ENCODE data around the gene MRTFA.

MRTFA gene

DNA sequence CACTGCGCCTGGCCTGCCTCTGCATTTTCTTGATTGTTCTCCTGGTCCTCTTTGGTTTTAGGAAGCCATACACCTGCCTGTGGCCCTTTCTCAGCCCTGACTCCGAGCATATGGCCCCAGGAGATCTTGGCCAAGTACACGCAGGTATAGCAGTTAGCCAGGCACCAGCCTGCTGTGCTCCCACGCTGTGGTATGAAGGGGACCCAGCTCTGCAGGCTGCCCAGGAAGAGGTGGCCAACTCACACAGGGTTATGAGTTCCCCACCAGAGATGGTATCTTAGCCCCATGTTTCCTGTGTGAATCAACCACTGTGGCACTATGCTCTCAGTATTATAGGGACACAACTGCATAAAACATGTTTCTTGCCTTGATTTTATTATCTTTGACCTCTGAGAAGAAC lies 235.0 kb downstream of the MRTFA start:
- H3K27me3 ChIP-seq (replicated peaks), result no peaks in the 10 kb centered on the region
- no peak for DNase-seq
- in situ Hi-C loops (cut with HindIII; ENCODE audit: low pct_ligation_motif_present, low sequenced_read_pairs), result no loop called here
- H3K4me3 ChIP-seq (ENCODE audit: low read depth, low read length), result no peak overlapping the region
- peaks cover 48% of the 10 kb centered on the region for H3K36me3 ChIP-seq (replicated peaks)
- TF ChIP-seq, protein P1, sequence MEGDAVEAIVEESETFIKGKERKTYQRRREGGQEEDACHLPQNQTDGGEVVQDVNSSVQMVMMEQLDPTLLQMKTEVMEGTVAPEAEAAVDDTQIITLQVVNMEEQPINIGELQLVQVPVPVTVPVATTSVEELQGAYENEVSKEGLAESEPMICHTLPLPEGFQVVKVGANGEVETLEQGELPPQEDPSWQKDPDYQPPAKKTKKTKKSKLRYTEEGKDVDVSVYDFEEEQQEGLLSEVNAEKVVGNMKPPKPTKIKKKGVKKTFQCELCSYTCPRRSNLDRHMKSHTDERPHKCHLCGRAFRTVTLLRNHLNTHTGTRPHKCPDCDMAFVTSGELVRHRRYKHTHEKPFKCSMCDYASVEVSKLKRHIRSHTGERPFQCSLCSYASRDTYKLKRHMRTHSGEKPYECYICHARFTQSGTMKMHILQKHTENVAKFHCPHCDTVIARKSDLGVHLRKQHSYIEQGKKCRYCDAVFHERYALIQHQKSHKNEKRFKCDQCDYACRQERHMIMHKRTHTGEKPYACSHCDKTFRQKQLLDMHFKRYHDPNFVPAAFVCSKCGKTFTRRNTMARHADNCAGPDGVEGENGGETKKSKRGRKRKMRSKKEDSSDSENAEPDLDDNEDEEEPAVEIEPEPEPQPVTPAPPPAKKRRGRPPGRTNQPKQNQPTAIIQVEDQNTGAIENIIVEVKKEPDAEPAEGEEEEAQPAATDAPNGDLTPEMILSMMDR (IDR thresholded peaks at IDR 0.05; ENCODE audit: low read depth, low read length, missing control alignments), result no peak
- H3K27ac ChIP-seq, result no peak overlapping the region

DNA sequence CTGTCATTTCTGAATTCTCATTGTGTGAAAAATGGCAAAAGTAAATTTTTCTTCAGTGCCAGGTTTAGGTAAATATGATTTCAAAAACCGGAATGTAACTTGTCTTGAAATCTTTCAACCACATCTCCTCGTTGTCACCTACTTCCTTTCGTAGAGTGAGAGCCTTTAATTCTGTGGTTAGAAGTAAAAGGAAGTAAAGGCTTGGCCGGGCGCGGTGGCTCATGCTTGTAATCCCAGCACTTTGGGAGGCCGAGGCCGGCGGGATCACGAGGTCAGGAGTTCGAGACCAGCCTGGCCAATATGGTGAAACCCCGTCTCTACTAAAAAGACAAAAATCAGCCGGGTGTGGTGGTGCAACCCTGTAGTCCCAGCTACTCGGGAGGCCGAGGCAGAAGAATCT lies 236.4 kb downstream of the MRTFA start:
- Histone ChIP-seq H3K4me3 (ENCODE audit: low read depth, low read length) (no peak overlapping the region), H3K36me3 (replicated peaks) (peaks cover 34% of the 10 kb centered on the region), H3K27me3 (replicated peaks) (no peaks in the 10 kb centered on the region), H3K27ac (no peak overlapping the region)
- TF ChIP-seq, protein P1 (IDR thresholded peaks at IDR 0.05; ENCODE audit: low read depth, low read length, missing control alignments), result no peak
- in situ Hi-C loops (cut with HindIII; ENCODE audit: low pct_ligation_motif_present, low sequenced_read_pairs), result no loop called here
- no peak for DNase-seq

GRCh38 chr22:40399621-40400020 lies 236.9 kb downstream of the MRTFA start:
- Histone ChIP-seq H3K27me3 (replicated peaks) (no peaks in the 10 kb centered on the region), H3K36me3 (replicated peaks) (peaks cover 29% of the 10 kb centered on the region), H3K4me3 (ENCODE audit: low read depth, low read length) (no peak overlapping the region), H3K27ac (no peak overlapping the region)
- no peak for DNase-seq
- in situ Hi-C loops (cut with HindIII; ENCODE audit: low pct_ligation_motif_present, low sequenced_read_pairs), result no loop called here
- TF ChIP-seq, protein P1 (IDR thresholded peaks at IDR 0.05; ENCODE audit: low read depth, low read length, missing control alignments), result no peak

DNA sequence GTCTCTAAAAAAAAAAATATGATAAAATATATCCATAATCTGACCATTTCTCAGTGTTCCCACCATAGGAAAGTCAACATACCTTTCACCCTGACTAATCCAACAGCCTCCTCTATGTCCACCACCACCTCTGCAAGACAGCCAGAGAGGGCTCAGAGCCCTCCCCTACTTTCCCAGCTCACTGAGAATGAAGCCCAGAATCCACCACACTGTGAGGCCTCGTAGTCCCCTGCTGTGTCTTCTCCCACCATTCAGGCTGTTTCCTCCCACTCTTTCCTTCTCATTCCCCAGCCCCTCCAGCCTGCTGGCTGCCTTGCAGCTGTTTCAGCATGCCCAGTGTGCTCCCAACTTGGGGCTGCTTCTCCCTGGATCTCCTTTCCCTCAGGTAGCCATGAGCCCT lies 239.1 kb downstream of the MRTFA start:
- Histone ChIP-seq H3K27me3 (replicated peaks) (no peaks in the 10 kb centered on the region), H3K27ac (peak overlapping the region; percentile 71), H3K36me3 (replicated peaks) (peaks cover 13% of the 10 kb centered on the region), H3K4me3 (ENCODE audit: low read depth, low read length) (no peak overlapping the region)
- TF ChIP-seq, protein P1 (IDR thresholded peaks at IDR 0.05; ENCODE audit: low read depth, low read length, missing control alignments), result no peak
- peak; percentile 59 for DNase-seq
- in situ Hi-C loops (cut with HindIII; ENCODE audit: low pct_ligation_motif_present, low sequenced_read_pairs), result no loop called here

GRCh38 chr22:40396882-40397281 lies 239.6 kb downstream of the MRTFA start:
- in situ Hi-C loops (cut with HindIII; ENCODE audit: low pct_ligation_motif_present, low sequenced_read_pairs), result no loop called here
- TF ChIP-seq, protein P1 (IDR thresholded peaks at IDR 0.05; ENCODE audit: low read depth, low read length, missing control alignments), result no peak
- no peak overlapping the region for H3K4me3 ChIP-seq (ENCODE audit: low read depth, low read length)
- peak overlapping the region; percentile 71 for H3K27ac ChIP-seq
- peaks cover 8% of the 10 kb centered on the region for H3K36me3 ChIP-seq (replicated peaks)
- DNase-seq, result peak; percentile 75
- no peaks in the 10 kb centered on the region for H3K27me3 ChIP-seq (replicated peaks)

DNA sequence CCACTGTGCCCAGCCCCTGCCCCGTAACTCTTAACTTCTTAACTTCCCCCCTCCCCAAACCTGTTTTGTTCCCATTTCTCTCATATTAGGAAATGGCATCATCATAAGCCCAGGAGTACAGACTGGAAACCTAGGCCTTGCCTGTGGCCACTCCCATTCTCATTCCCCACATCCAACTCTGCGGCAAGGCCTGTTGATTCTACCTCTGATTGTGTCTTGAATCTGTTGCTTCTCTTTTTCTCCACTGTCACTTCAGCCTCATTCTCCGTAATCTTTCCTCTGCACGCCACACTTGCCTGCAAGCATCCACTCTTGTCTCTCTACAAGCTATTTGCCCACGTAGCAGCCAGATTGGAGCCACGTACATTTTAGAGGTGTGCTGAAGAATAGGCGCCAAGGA lies 240.9 kb downstream of the MRTFA start:
- DNase-seq, result no peak
- peaks cover under 1% of the 10 kb centered on the region for H3K36me3 ChIP-seq (replicated peaks)
- in situ Hi-C loops (cut with HindIII; ENCODE audit: low pct_ligation_motif_present, low sequenced_read_pairs), result no loop called here
- H3K27ac ChIP-seq, result no peak overlapping the region
- TF ChIP-seq, protein P1 (IDR thresholded peaks at IDR 0.05; ENCODE audit: low read depth, low read length, missing control alignments), result no peak
- no peaks in the 10 kb centered on the region for H3K27me3 ChIP-seq (replicated peaks)
- no peak overlapping the region for H3K4me3 ChIP-seq (ENCODE audit: low read depth, low read length)

All from brain microvascular endothelial cell (primary cell).